Activated CD4-positive, alpha-beta T cell treated with anti-CD3 and anti-CD28 coated beads, Interleukin-2, amount 50 U/mL, for 4 hours (primary cell): ENCODE measurements around the gene ZNF335.
"Not testable (repeated sequence)": the region's sequence is repeated elsewhere in the genome, so short reads cannot be mapped to it uniquely, and the experiment has no call there.

Experiments used
- DNase-seq, 2 experiments: peaks; one replicate each; pipeline ENCODE4 v3.0.0-alpha.2; 2020

ZNF335 gene

DNA sequence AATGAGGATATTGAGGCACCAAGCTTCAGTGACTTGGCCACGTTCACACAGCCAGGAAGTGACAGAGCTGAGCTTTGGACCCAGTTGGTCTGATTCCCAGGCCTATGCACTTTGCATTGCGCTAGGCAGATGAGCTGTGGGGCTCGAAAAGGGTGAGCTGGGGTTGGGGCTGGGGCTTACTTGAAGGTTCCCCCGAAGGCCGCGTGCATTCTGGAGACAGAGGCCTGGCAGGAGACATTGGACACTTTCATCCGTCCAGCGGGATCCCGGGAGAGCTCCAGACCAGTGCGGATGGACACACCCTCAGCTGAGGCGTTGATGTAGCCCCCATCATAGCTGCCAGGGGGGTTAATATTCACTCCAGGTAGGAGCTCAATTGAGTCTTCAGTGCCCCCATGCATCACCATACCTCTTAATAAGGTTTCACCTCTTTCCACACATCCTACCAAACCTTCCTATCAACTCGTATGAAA, 62.6 kb downstream of the ZNF335 start:
- no peak for DNase-seq

- DNase-seq = no peak
These were observed 63.9 kb downstream of the ZNF335 start for GRCh38 chr20:45908084-45908483.

DNA sequence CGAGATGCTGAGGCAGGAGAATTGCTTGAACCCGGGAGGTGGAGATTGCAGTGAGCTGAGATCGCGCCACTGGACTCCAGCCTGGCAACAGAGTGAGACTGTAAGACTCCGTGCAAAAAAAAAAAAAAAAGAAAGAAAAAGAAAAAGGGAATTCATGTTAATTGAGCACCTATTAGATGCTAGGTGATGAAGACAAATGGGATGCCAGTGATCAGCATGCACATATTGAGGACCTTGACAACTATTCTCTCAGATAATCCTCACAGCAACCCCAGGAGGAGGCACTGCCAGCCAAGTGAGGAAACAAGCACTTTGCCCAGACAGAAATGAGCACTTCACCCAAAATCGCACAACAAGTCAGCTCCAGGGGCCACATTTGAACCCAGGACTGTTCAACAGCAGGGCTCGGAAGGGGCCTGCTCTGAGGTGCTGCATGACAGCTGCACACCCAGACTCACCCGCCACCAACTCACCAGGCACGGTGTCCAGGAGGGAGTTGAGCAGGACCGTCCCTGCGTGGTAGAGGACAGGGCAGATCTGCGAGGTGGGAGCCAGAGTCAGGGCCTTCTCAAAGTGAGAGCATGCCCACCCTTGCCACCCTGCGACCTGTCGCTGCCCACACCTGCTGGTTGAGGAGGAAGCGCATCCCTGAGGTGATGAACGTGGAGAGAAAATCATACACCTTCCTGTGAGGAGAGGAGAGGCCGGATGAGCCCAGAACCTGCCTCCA, 64.6 kb downstream of the ZNF335 start:
- no peak for DNase-seq

DNA sequence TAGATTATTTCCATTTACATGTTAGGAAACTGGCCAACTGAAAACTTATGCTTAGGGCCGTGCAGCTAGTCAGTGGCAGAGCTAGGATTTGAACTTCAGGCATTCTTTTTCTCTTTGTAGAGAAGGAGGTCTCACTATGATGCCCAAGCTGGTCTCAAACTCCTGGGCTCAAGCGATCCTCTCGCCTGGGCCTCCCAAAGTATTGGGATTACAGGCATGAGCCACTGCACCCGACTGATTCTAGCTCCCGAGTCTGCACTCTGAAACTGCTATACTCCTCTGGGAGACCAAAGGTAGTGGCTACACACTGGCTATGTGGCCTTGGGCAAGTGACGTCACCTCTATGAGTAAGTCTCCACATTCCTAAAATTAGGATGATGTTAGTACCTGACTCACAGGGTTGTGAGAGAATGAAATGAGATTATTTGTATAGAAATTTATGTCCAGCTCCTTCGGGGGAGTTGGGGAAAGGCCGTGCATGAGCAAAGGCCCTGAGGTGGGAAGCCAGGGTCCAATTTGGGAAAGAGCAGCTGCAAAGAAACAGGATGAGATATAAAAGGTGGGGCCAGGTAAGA, 66.4 kb downstream of the ZNF335 start:
- DNase-seq = no peak

DNA sequence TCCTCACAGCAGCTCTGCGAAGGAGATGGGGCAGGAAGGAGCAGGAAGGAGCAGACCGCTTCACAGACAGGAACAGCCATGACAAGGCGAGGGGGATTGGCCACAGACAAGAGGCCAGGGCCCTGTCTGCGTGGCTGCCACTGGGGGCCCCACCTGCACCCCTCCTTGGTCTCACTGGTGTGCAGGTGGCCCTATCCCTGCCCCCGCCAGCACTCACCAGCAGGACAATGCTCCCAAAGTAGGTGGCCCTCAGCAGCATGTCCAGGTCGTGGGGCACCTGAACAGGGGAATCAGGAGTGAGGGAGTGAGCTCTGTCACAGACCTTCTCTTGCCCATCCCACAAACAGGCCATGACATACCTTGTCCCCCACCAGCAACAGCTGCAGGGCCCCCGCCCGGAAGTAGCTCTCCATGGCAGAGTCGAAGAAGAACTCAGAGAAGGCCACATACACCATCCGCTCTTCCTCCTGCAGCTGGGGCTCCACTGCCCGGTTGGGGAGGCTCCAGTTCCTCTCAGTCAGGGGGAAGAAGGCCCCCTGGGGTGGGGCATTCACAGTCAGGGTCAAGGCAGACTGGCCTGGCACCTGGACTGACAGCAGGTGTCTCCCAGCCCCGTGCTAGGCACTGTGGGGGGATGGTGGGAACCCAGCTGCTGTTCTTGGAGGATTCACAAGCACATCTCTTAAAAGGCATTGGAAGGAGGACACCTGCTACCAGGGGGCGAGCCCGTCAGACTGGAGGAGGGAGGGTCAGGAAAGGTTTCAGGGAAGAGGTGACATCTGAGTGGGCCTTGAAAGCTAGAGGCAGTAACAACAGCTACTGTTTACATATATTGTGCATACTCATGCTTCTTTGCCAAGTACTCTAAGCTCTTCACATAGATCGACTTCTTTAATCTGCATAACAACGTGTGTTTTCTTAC, 67.2 kb downstream of the ZNF335 start:
- DNase-seq = no peak

- no peak for DNase-seq
These were observed 69.8 kb downstream of the ZNF335 start for GRCh38 chr20:45902199-45902701.

DNA sequence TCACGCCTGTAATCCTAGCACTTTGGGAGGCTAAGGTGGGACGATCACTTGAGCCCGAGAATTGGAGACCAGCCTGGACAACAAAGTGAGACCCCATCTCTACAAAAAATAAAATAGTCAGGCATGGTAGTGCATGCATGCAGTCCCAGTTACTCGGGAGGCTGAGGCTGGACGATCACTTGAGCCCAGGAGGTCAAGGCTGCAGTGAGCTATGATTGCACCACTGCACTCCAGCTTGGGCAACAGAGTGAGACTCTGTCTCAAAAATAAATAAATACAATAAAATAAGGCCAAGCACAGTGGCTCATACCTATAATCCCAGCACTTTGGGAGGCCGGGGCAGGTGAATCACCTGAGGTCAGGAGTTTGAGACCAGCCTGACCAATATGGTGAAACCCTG, 70.7 kb downstream of the ZNF335 start:
- DNase-seq = not testable (repeated sequence)

DNA sequence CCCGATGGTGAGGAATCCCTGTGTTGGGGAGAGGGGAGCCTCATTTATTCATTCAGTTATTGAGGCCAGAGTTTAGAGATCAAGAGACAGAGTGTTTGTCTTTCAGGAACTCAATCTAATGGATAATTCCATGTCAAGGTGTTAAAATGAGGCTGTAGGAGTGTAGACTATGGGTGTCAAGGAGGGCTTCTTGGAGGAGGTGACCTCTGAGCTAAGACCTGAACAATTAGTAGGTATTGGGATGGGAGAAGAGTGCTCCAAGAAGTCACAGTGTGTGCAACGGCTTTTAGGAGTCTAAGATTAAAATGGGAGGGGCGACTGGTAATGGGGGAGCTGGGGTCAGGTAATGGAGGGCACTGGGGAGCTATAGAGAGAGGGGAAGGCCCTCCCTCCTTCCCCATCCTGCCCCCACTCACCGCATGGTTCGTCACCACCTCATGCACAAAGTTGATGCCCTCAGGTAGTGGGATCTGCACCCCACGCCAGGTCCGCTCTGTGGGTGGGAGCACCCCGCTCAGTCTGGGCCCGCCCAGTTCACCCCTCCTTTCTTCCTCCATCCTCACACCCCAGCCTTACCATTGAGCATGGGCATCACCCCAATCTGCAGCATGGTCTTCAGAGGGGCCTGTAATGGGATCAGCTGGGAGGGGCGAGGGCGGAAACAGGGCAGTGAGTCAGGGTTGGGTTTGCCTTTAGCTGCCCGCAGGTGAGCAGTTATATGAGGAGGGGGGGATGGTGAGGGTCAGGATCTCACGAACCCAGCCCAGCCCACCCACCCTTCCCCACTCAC, 72.8 kb downstream of the ZNF335 start:
- DNase-seq = no peak
